HG02840 (cell line): ENCODE data around the gene MAP1LC3B2.

Source experiments
- ATAC-seq: cut with Tn5 transposase; IDR thresholded peaks from one replicate; pipeline ENCODE4 v1.9.1; 2021; ENCODE audit warnings: mild to moderate bottlenecking, moderate library complexity, moderate number of reproducible peaks; ENCODE audit not compliant: unreplicated experiment, low FRiP score

Gene MAP1LC3B2

GRCh38 chr12:116537101-116537904, 21.9 kb upstream of the MAP1LC3B2 start:
- ATAC-seq, result no peak

GRCh38 chr12:116538076-116538591, 21.0 kb upstream of the MAP1LC3B2 start:
- ATAC-seq, result no peak

- no peak for ATAC-seq
Observed at GRCh38 chr12:116538682-116539305, 20.4 kb upstream of the MAP1LC3B2 start.

GRCh38 chr12:116539361-116539771, 19.8 kb upstream of the MAP1LC3B2 start:
- ATAC-seq, result no peak

GRCh38 chr12:116539905-116540482, 19.2 kb upstream of the MAP1LC3B2 start:
- ATAC-seq, result no peak

GRCh38 chr12:116540622-116541152, 18.5 kb upstream of the MAP1LC3B2 start:
- no peak for ATAC-seq

GRCh38 chr12:116541547-116542344, 17.4 kb upstream of the MAP1LC3B2 start:
- no peak for ATAC-seq

GRCh38 chr12:116542345-116542956, 16.7 kb upstream of the MAP1LC3B2 start:
- ATAC-seq, result no peak

GRCh38 chr12:116544656-116545055, 14.5 kb upstream of the MAP1LC3B2 start:
- ATAC-seq, result no peak

GRCh38 chr12:116545144-116545543, 14.0 kb upstream of the MAP1LC3B2 start:
- no peak for ATAC-seq

- no peak for ATAC-seq
Observed at GRCh38 chr12:116545936-116546335, 13.2 kb upstream of the MAP1LC3B2 start.

- ATAC-seq, result peak; percentile 84
Observed at GRCh38 chr12:116547955-116548501, 11.2 kb upstream of the MAP1LC3B2 start.

- no peak for ATAC-seq
Observed at GRCh38 chr12:116549993-116550392, 9.2 kb upstream of the MAP1LC3B2 start.

- ATAC-seq, result no peak
Observed at GRCh38 chr12:116551151-116551550, 8.0 kb upstream of the MAP1LC3B2 start.

- no peak for ATAC-seq
Observed at GRCh38 chr12:116551619-116551951, 7.6 kb upstream of the MAP1LC3B2 start.

- ATAC-seq, result no peak
Observed at GRCh38 chr12:116551952-116552772, 7.0 kb upstream of the MAP1LC3B2 start.

GRCh38 chr12:116552773-116553373, 6.3 kb upstream of the MAP1LC3B2 start:
- ATAC-seq, result no peak

- no peak for ATAC-seq
Observed at GRCh38 chr12:116556356-116556952, 2.7 kb upstream of the MAP1LC3B2 start.
